Measurements from ENCODE around the gene CNTFR.

Gene CNTFR

DNA sequence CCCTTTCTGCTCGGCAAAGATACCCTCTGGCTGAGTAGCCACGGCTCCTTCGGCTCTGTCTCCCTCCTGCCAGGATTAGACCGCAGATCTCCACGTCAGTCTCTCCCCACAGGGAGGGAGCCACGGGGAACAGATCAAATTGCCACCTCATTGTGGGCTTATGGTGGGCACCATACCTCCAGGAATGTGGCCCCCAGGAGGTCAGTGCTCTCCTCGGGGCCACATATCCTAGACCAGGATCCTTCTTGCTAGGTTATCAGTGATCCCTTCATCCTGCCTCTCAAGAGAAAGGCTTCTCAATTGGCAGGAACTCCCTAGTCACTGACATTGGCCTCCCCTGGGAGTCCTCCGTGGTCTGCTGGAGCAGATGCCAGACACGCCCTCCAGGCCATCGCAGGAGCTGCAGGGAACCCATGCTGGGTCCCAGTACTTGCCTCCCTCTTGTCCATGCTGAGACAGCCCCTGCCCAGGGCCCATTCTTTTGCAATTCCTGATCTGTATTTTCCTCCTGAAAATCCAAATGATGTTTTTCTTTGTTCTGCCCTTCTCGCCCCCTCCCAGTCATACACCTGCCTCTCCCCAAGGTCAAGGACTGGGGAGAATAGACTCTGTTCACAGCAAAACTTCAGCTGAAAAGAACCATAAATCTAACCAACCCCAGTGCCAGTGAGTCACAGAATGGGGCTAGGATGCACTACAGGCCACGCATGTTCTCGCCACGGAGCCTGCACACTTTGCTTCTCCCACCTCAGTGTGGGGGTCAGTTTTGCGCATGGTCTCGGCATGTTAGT lies 35.1 kb downstream of the CNTFR start:
- no peak overlapping the region for H3K4me3 ChIP-seq (ENCODE audit: low read depth, low read length)
- ChIA-PET CTCF (interaction anchor here (10.6 kb wide), 1 partner anchor 42 kb away, joined by 255 read pairs; no protein-coding TSS in a partner anchor), POLR2A (no interaction called here)
- TF ChIP-seq, protein P1, sequence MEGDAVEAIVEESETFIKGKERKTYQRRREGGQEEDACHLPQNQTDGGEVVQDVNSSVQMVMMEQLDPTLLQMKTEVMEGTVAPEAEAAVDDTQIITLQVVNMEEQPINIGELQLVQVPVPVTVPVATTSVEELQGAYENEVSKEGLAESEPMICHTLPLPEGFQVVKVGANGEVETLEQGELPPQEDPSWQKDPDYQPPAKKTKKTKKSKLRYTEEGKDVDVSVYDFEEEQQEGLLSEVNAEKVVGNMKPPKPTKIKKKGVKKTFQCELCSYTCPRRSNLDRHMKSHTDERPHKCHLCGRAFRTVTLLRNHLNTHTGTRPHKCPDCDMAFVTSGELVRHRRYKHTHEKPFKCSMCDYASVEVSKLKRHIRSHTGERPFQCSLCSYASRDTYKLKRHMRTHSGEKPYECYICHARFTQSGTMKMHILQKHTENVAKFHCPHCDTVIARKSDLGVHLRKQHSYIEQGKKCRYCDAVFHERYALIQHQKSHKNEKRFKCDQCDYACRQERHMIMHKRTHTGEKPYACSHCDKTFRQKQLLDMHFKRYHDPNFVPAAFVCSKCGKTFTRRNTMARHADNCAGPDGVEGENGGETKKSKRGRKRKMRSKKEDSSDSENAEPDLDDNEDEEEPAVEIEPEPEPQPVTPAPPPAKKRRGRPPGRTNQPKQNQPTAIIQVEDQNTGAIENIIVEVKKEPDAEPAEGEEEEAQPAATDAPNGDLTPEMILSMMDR (IDR thresholded peaks at IDR 0.05; ENCODE audit: insufficient read depth, low read length, missing control alignments), result no peak
- no peak for DNase-seq (ENCODE audit: low read depth, low spot score)

DNA sequence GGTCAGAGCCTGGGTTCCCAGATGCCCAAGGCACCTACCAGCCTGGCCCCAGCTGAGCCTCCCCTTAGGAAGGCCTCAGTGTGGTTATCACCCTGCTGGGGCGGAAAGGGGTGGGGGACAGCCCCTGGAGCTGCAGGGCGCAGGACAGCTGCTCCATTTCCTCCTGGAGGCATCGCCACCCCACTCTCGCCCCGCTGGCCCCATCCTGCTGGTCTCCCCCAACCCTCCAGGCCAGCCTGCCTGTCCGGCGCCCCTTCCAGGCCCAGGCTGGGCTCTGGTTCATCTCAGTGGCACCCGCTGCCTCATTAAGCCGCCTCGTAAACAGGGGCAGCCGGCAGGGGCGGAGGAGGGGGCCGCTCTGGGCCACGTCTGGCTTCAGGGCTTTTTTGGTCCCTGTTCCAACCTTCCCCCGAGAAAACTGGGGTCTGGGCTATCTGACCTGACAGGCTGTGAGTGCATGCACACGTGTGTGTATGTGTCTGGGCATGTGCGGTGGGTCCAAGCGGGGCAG lies 36.0 kb downstream of the CNTFR start:
- POLR2A ChIA-PET, result no interaction called here
- CTCF ChIA-PET, result interaction anchor here (1.4 to 10.6 kb wide), 2 partner anchors 42 to 81 kb away, joined by 5 to 255 read pairs; no protein-coding TSS in a partner anchor
- TF ChIP-seq, protein P1 (IDR thresholded peaks at IDR 0.05; ENCODE audit: insufficient read depth, low read length, missing control alignments), result no peak
- H3K4me3 ChIP-seq (ENCODE audit: low read depth, low read length), result no peak overlapping the region
- DNase-seq (ENCODE audit: low read depth, low spot score), result no peak

DNA sequence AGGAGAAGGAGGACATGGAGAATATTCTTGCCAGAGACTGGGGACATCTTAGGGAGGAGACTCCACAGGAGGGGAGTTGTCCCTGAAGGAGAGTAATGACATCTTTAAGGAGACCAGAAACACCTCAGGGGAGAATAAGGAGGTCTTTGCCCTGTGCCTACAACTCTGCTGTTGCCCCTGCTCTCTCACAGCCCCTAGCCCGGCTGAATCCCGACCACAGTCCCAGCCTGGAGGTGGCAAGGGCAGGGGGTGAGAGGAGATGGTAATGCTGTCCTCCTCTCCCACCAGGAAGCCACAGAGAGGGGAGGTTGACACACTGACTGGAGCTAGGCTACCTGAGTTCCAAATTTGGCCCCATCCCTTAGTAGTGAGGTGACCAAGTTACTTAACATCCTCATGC lies 36.5 kb downstream of the CNTFR start:
- CTCF ChIA-PET, result interaction anchor here (1.4 to 10.6 kb wide), 2 partner anchors 43 to 81 kb away, joined by 5 to 255 read pairs; no protein-coding TSS in a partner anchor
- POLR2A ChIA-PET, result no interaction called here
- TF ChIP-seq, protein P1 (IDR thresholded peaks at IDR 0.05; ENCODE audit: insufficient read depth, low read length, missing control alignments), result no peak
- DNase-seq (ENCODE audit: low read depth, low spot score), result no peak
- H3K4me3 ChIP-seq (ENCODE audit: low read depth, low read length), result no peak overlapping the region

DNA sequence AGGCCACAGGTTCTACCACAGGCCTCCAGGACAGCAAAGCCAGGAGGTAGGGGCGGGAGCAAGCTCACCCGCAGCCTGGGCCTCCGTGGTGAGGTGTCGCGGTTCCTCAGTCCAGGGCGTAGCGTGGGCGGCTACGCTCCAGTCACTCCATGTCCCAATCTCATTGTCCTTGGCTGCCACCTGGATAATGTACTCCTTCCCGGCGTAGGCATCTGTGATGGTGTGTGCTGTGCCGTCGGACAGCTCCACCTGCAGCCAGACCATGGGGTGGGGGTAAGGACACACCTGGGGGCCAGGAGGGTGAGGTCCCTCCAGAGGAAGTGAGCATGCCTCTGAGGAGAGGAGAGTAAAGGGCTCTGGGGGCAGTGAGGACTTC lies 36.9 kb downstream of the CNTFR start:
- TF ChIP-seq, protein P1 (IDR thresholded peaks at IDR 0.05; ENCODE audit: insufficient read depth, low read length, missing control alignments), result no peak
- no peak for DNase-seq (ENCODE audit: low read depth, low spot score)
- POLR2A ChIA-PET, result no interaction called here
- H3K4me3 ChIP-seq (ENCODE audit: low read depth, low read length), result no peak overlapping the region
- CTCF ChIA-PET, result interaction anchor here (1.4 to 10.6 kb wide), 2 partner anchors 43 to 81 kb away, joined by 5 to 255 read pairs; no protein-coding TSS in a partner anchor

DNA sequence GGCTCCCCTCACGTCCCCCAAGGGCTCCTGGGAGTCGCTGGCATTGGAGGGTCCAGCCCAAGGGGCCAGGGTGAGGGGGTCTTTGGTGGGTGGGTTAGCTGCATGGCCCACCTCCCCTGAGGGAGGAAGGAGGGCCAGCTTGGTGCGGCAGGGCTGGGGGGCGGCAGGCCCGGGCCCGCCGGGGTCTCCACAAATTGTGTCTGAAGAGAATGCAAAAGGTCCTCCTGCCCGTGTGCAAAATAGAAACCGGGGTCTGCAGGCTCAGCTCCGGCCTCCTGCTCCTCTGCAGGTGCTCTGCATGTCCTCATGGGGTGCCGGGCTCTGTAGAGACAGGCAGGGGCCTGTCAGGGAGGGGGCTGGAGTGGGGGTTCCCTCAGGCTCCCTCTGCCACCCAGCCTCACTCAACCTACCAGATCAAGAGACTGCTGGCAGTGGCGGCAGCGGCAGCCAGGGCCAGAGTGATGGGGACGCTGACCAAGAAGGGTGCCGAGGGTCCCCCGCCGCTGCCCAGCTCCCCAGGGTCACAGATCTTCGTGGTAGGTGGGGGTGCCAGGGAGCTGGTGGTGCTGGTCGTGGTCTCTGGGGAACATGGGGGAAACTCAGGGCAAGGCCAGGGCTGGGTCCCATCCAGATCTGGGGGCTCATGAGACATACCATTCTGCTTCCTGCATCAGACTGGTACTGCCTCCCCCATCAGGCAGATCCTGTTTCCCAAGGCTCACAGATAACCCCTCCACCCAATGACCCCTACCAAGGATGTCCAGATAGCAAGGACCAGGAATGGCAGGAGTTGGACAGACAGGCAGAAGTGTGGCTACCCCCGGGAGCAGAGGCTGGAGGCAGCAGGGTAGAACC lies 37.5 kb downstream of the CNTFR start:
- POLR2A ChIA-PET, result no interaction called here
- no peak for DNase-seq (ENCODE audit: low read depth, low spot score)
- H3K4me3 ChIP-seq (ENCODE audit: low read depth, low read length), result no peak overlapping the region
- CTCF ChIA-PET, result interaction anchor here (0.7 to 10.6 kb wide), 6 partner anchors 10 to 738 kb away, joined by 3 to 255 read pairs (median 4); no protein-coding TSS in a partner anchor
- TF ChIP-seq, protein P1 (IDR thresholded peaks at IDR 0.05; ENCODE audit: insufficient read depth, low read length, missing control alignments), result no peak
